Peyer's patch (tissue), 4 donors: ENCODE measurements around the gene ERLEC1.

Experiments used
- POLR2A ChIP-seq, 2 donors: fragments of 450-650 bp; IDR thresholded peaks; one replicate each; pipeline ENCODE4 v1.5.1; 2017; ENCODE audit warnings: antibody characterized with exemption in 2 of 2, mild to moderate bottlenecking in 2 of 2, moderate library complexity in 2 of 2
- TF ChIP-seq, protein P1 (sequence below), 6 experiments: fragments of 450-650 bp in 4 of 6; fragments of 200-600 bp in 2 of 6; sonication (generic) in 1 of 6; IDR thresholded peaks; one replicate each; pipeline ENCODE4 v1.5.1; 2017 to 2019; ENCODE audit warnings: antibody characterized with exemption in 6 of 6, mild to moderate bottlenecking in 3 of 6, moderate library complexity in 1 of 6

DNA sequence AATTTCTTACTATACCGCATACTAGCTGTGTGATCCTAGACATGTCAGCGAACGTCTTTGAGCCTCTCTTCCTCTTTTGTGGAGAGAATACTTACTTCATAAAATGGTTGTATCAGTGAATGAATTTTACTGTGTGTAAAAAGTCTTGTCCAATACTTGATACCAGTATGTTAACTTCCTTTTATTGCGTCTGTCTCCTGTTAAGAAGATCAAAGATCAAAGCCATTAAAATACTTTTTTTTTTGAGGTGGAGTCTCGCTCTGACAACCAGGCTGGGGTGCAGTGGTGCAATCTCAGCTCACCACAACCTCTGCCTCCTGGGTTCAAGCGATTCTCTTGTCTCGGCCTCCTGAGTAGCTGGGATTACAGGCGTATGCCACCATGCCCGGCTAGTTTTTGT, 33.2 kb downstream of the ERLEC1 start:
- no peak for TF ChIP-seq POLR2A (IDR thresholded peaks at IDR 0.05)
- TF ChIP-seq, protein P1, sequence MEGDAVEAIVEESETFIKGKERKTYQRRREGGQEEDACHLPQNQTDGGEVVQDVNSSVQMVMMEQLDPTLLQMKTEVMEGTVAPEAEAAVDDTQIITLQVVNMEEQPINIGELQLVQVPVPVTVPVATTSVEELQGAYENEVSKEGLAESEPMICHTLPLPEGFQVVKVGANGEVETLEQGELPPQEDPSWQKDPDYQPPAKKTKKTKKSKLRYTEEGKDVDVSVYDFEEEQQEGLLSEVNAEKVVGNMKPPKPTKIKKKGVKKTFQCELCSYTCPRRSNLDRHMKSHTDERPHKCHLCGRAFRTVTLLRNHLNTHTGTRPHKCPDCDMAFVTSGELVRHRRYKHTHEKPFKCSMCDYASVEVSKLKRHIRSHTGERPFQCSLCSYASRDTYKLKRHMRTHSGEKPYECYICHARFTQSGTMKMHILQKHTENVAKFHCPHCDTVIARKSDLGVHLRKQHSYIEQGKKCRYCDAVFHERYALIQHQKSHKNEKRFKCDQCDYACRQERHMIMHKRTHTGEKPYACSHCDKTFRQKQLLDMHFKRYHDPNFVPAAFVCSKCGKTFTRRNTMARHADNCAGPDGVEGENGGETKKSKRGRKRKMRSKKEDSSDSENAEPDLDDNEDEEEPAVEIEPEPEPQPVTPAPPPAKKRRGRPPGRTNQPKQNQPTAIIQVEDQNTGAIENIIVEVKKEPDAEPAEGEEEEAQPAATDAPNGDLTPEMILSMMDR (IDR thresholded peaks at IDR 0.05), result no peak
